Adrenal gland (tissue), 5 donors: ENCODE results near the gene BEND2.

ENCODE experiments used
- CTCF ChIP-seq, 6 experiments: fragments of 450-650 bp in 4 of 6; fragments of 200-600 bp in 2 of 6; sonication (generic) in 1 of 6; IDR thresholded peaks; 1 replicate in 5 of 6; 2 replicates in 1 of 6; pipeline versions ENCODE4 v1.5.1 to v1.8.0; 2016 to 2021; ENCODE audit warnings: antibody characterized with exemption in 6 of 6, mild to moderate bottlenecking in 2 of 6, moderate library complexity in 1 of 6
- POLR2A ChIP-seq, 2 donors: fragments of 450-650 bp; IDR thresholded peaks; one replicate each; pipeline ENCODE4 v1.6.1; 2017; ENCODE audit warnings: antibody characterized with exemption in 2 of 2, mild to moderate bottlenecking in 2 of 2, moderate library complexity in 1 of 2
- donor health status: DM: no; HTN: no; CAD: no.

- no peak for TF ChIP-seq POLR2A (IDR thresholded peaks at IDR 0.05)
- no peak for TF ChIP-seq CTCF (IDR thresholded peaks at IDR 0.05)
Measured at GRCh38 chrX:18206657-18207056, 14.0 kb downstream of the BEND2 start.
